Measurements from ENCODE around the gene HOOK2. TPM values are rescaled to one million over a fixed set of nuclear protein-coding genes. Genes with fewer than 3 reads are reported as not detected.

Gene HOOK2
- total RNA-seq, 2 experiments from 2014 or later: 20.0 to 20.3 TPM

- H3K27me3 Mint-ChIP-seq: no peaks in the 10 kb centered on the region
- H3K27ac Mint-ChIP-seq: peak within 1 kb of the TSS; percentile 96
- H3K9me3 Mint-ChIP-seq: no peaks in the 10 kb centered on the region
- peak; percentile 97 for DNase-seq
- H3K36me3 Mint-ChIP-seq: peaks cover 1% of the 10 kb centered on the region
- POLR2A ChIA-PET: interaction anchor here (0.5 to 9.6 kb wide), 23 partner anchors 10 to 629 kb away, joined by 3 to 361 read pairs (median 6); partner anchors contain the start of genes DHPS, GCDH, GET3 and PRDX2
- peak within 1 kb of the TSS; percentile 94 for H3K4me3 Mint-ChIP-seq
- peak; percentile 42 for ATAC-seq (ENCODE audit: low read depth)
- H3K4me1 Mint-ChIP-seq: peaks cover 37% of the 10 kb centered on the region
Measured at GRCh38 chr19:12791345-12792050, 16.1 kb upstream of the HOOK2 start, which contains the start of gene JUNB. JUNB (plus strand) TSS chr19:12791486; CDS start chr19:12791772, 286 bp downstream.

DNA sequence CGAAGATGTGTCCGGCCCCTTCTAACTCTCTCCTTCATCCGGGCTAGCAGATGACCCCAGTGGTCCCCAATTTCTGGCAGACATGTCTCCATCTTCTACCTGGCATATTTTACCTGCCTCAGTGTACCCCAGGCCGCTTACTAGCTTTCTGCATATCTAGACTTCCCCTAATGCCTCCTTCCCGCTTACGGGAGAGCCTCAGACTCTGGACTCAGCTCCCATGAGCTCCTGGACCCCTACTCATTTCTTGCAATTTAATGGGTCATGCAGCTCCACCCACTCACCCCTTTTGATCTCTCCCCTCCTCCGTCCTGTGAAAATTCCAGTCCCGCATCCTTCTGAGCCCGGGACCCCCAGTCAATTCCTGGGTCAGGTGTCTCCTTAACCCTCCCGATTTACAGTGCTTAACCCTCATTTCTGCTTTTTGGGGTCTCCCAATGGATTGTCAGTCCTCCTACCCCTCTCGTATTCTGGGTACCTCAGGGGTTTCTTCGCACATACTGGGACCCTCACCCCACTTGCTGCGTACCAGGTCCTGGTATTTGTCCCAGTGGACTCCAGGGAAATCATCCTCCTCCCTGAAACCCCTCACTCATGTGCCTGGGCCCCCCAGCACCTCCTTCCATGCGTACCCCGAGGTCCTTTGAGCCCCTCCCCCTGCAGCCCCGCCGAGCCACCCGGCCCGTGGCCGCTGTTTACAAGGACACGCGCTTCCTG, 15.4 kb upstream of the HOOK2 start:
- Mint-ChIP-seq H3K27me3 (no peaks in the 10 kb centered on the region), H3K4me3 (peak overlapping the region; percentile 94), H3K36me3 (peaks cover 1% of the 10 kb centered on the region), H3K27ac (peak overlapping the region; percentile 95), H3K9me3 (no peaks in the 10 kb centered on the region), H3K4me1 (peaks cover 30% of the 10 kb centered on the region)
- no peak for DNase-seq
- POLR2A ChIA-PET: interaction anchor here (0.5 to 9.6 kb wide), 19 partner anchors 11 to 628 kb away, joined by 3 to 361 read pairs (median 10); partner anchors contain the start of genes DHPS, GCDH, GET3 and PRDX2
- ATAC-seq (ENCODE audit: low read depth): no peak

- POLR2A ChIA-PET: interaction anchor here (0.6 to 9.6 kb wide), 5 partner anchors 10 to 91 kb away, joined by 4 to 361 read pairs (median 30); partner anchors contain the start of genes PRDX2 and THSD8
Measured at GRCh38 chr19:12789904-12790619, 14.7 kb upstream of the HOOK2 start.

DNA sequence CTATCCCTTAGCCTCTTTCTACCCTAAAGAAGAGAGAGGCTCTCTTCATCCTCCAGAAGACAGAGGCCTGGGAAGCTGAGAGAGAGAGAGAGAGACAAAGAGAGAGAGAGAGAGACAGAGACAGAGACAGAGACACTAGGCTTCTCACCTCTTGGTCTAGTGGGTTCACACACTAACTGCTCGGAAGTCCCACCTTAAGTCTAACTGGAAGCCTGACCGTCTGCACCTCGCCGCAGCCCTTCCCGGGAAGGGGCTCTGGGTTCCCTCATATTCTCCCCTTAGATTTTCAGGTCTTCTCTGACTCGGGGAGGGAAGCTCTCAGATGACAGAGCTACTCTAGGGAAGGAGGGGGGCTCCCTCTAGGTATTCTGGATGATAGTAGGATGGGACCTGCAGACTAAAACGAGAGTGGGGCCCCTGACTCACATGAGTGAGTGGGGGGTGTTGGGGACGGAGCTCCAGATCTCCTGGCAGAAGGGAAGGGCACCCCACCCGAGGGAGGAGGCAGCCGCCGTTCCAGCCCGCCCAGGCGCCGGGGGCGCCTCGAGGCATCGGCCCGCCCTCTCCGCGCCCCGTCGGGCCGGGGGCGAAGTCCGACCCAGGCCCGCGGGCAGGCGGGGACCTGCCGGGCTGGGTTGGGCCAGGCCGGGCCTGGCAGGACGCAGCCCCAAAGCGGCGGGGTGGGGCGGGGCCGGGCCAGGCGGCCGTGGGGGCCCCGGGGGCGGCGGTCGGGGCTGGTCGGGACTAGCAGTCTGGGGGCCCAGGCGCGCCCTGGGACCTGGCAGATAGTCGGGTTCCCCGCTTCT, 13.9 kb upstream of the HOOK2 start:
- Mint-ChIP-seq H3K4me3 (peak overlapping the region; percentile 94), H3K36me3 (peaks cover 1% of the 10 kb centered on the region), H3K27ac (peak overlapping the region; percentile 92), H3K4me1 (peaks cover 22% of the 10 kb centered on the region), H3K27me3 (no peaks in the 10 kb centered on the region), H3K9me3 (no peaks in the 10 kb centered on the region)
- POLR2A ChIA-PET: interaction anchor here (3.4 kb wide), 1 partner anchor 12 kb away, joined by 31 read pairs; no protein-coding TSS in a partner anchor
- ATAC-seq (ENCODE audit: low read depth) (no peak), DNase-seq (no peak)

More at GRCh38 chr19:12789904-12790619, 14.7 kb upstream of the HOOK2 start:
- ATAC-seq (ENCODE audit: low read depth) (peak; percentile 51), DNase-seq (peak; percentile 98)
- Mint-ChIP-seq H3K36me3 (peaks cover 1% of the 10 kb centered on the region), H3K27ac (peak overlapping the region; percentile 95), H3K4me1 (peaks cover 28% of the 10 kb centered on the region), H3K4me3 (peak overlapping the region; percentile 94), H3K27me3 (no peaks in the 10 kb centered on the region), H3K9me3 (no peaks in the 10 kb centered on the region)

DNA sequence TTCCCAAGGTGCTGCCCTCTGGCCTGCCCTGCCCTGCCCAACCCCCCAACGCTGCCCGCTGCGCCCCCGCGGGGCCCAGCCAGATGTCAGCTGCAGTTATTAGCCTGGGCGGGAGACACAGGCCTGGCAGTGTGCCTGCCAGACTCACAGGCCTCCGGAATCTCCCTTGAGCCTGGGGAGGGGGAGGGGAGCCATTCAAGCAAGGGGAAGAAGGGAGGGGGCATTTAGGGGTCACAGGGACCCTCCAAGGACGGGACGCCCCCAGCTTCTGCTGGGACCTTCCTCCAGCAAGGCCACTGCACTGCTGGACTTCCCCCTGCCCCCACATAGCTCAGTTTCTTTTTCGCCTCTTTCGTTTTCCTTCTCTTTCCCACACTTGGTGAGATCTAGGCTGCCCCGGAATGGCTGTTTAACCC, 13.3 kb upstream of the HOOK2 start:
- Mint-ChIP-seq H3K4me3 (peak overlapping the region; percentile 92), H3K9me3 (no peaks in the 10 kb centered on the region), H3K36me3 (peaks cover 1% of the 10 kb centered on the region), H3K4me1 (peaks cover 19% of the 10 kb centered on the region), H3K27me3 (no peaks in the 10 kb centered on the region), H3K27ac (peak overlapping the region; percentile 92)
- POLR2A ChIA-PET: interaction anchor here (3.4 kb wide), 1 partner anchor 11 kb away, joined by 31 read pairs; no protein-coding TSS in a partner anchor
- ATAC-seq (ENCODE audit: low read depth) (no peak), DNase-seq (no peak)

- no peaks in the 10 kb centered on the region for H3K27me3 Mint-ChIP-seq
- H3K4me3 Mint-ChIP-seq: no peak overlapping the region
- peak overlapping the region; percentile 50 for H3K27ac Mint-ChIP-seq
- no peaks in the 10 kb centered on the region for H3K36me3 Mint-ChIP-seq
- no peaks in the 10 kb centered on the region for H3K9me3 Mint-ChIP-seq
- DNase-seq (no peak), ATAC-seq (ENCODE audit: low read depth) (no peak)
- POLR2A ChIA-PET: interaction anchor here (3.4 kb wide), 1 partner anchor 10 kb away, joined by 31 read pairs; no protein-coding TSS in a partner anchor
- H3K4me1 Mint-ChIP-seq: peaks cover 23% of the 10 kb centered on the region
Measured at GRCh38 chr19:12788042-12788681, 12.8 kb upstream of the HOOK2 start.

DNA sequence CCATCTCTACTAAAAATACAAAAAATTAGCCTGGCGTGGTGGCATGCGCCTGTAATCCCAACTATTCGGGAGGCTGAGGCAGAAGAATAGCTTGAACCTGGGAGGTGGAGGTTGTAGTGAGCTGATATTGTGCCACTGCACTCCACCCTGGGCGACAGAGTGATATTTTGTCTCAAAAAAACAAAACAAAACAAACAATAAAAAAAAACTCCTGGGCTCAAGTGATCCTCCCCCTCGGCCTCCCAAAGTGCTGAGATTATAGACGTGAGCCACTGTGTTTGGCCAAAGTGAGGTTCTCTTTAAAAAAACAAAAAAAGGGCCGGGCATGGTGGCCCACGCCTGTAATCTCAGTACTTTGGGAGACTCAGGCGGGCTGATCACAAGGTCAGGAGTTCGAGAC, 12.1 kb upstream of the HOOK2 start:
- no peaks in the 10 kb centered on the region for H3K27me3 Mint-ChIP-seq
- peaks cover 23% of the 10 kb centered on the region for H3K4me1 Mint-ChIP-seq
- POLR2A ChIA-PET: interaction anchor here (3.4 kb wide), 1 partner anchor 10 kb away, joined by 31 read pairs; no protein-coding TSS in a partner anchor
- no peaks in the 10 kb centered on the region for H3K36me3 Mint-ChIP-seq
- H3K9me3 Mint-ChIP-seq: no peaks in the 10 kb centered on the region
- DNase-seq (no peak), ATAC-seq (ENCODE audit: low read depth) (no peak)
- no peak overlapping the region for H3K27ac Mint-ChIP-seq
- no peak overlapping the region for H3K4me3 Mint-ChIP-seq

GRCh38 chr19:12786952-12787351, 11.6 kb upstream of the HOOK2 start:
- H3K27me3 Mint-ChIP-seq: no peaks in the 10 kb centered on the region
- no peak overlapping the region for H3K27ac Mint-ChIP-seq
- no peaks in the 10 kb centered on the region for H3K9me3 Mint-ChIP-seq
- H3K36me3 Mint-ChIP-seq: no peaks in the 10 kb centered on the region
- no peak for DNase-seq
- POLR2A ChIA-PET: interaction anchor here (3.4 kb wide), 1 partner anchor 9 kb away, joined by 31 read pairs; no protein-coding TSS in a partner anchor
- H3K4me3 Mint-ChIP-seq: no peak overlapping the region
- ATAC-seq (ENCODE audit: low read depth): no peak
- peaks cover 25% of the 10 kb centered on the region for H3K4me1 Mint-ChIP-seq

GRCh38 chr19:12786141-12786870, 11.0 kb upstream of the HOOK2 start:
- no peaks in the 10 kb centered on the region for H3K9me3 Mint-ChIP-seq
- H3K4me1 Mint-ChIP-seq: peaks cover 30% of the 10 kb centered on the region
- POLR2A ChIA-PET: interaction anchor here (3.4 kb wide), 1 partner anchor 9 kb away, joined by 31 read pairs; no protein-coding TSS in a partner anchor
- no peaks in the 10 kb centered on the region for H3K27me3 Mint-ChIP-seq
- H3K36me3 Mint-ChIP-seq: no peaks in the 10 kb centered on the region
- H3K27ac Mint-ChIP-seq: peak overlapping the region; percentile 21
- peak overlapping the region; percentile 28 for H3K4me3 Mint-ChIP-seq
- ATAC-seq (ENCODE audit: low read depth) (no peak), DNase-seq (peak; percentile 46)

GRCh38 chr19:12785431-12786031, 10.2 kb upstream of the HOOK2 start:
- Mint-ChIP-seq H3K9me3 (no peaks in the 10 kb centered on the region), H3K36me3 (no peaks in the 10 kb centered on the region), H3K27me3 (no peaks in the 10 kb centered on the region), H3K27ac (no peak overlapping the region), H3K4me3 (no peak overlapping the region), H3K4me1 (peaks cover 24% of the 10 kb centered on the region)
- POLR2A ChIA-PET: no interaction called here
- no peak for ATAC-seq (ENCODE audit: low read depth)
- DNase-seq: peak; percentile 44

DNA sequence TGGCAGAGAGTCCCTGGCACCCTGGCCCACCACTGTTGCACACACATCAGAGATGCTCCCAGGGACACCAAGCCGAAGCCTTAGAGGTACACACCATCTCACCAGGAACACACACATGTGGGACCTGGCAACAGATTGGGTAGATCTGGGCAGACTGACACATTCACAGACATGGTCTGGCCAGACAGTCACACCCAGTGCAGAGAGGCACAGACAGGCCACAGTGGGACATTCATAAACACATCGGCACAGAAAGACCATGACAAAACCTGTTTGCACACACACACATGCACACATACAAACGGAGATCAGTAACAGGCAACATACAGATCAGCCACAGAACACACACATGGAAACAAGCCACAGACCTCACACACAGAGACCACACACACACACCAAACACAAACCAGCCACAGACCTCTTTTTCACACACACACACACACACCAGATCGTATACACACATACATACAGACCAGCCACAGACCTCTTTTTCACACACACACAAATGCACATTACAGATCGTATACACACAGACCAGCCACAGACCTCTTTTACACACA, 9.6 kb upstream of the HOOK2 start:
- Mint-ChIP-seq H3K4me1 (peaks cover 22% of the 10 kb centered on the region), H3K9me3 (no peaks in the 10 kb centered on the region), H3K36me3 (no peaks in the 10 kb centered on the region), H3K27ac (no peak overlapping the region), H3K27me3 (no peaks in the 10 kb centered on the region), H3K4me3 (no peak overlapping the region)
- POLR2A ChIA-PET: no interaction called here
- no peak for ATAC-seq (ENCODE audit: low read depth)
- peak; percentile 52 for DNase-seq
